ENCODE data around the gene CELF2. TPM values are rescaled to one million over a fixed set of nuclear protein-coding genes. Genes with fewer than 3 reads are reported as not detected.
A peak's percentile ranks its signal among the peaks of the same experiment; 100 is the strongest.

CELF2 gene
- 135 TPM for total RNA-seq

DNA sequence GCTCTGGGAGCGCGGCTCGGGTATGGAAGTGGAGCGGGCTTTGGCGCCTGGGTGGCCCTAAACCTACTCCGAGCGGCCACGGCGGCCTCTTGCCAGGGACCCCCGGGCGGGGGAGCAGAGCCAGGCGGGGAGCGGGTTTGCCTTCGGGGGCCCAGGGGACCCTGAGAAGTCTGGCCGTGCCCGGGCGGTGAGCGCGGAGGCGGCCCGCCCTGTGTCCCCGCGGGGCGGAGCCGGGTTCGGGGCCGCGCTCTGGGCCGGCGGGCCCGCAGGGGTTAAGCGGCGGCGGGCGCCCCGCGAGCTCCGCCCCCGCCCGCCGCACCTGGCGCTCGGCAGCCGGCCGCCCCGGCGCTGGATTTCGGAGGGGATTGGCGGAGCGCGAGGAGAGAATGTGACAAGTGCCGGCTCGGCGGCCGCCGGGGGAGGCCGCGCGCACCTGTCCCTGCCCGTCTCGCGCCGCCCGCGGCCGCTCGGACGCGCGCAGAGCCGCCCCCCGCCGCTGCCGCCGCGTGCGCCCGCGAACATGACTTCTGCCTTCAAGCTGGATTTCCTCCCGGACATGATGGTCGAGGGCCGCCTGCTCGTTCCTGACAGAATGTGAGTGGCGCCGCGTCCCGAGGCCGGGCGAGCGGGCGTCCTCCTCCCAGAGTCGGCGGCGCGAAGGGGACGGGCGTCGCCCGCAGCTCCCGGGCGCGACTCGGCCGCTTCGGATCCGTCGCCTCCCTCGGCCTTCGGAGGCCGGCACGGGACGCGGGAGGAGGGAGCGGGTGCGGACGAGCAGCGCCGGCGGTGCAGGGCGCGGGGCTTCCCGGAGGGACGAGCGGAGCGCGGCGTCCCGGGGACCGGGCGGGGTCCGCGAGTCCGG lies at the start of gene CELF2:
CELF2 (plus strand) TSS at position 303 of the 862 bp plus-strand sequence; CDS start at position 521, 218 bp downstream.
- peaks cover 4% of the 10 kb centered on the region for H3K4me1 ChIP-seq (ENCODE audit: insufficient read depth, low read length)
- H3K9me3 ChIP-seq (ENCODE audit: low read depth, low read length) = no peaks in the 10 kb centered on the region
- peaks cover 85% of the 10 kb centered on the region for H3K27me3 ChIP-seq (ENCODE audit: insufficient read depth, low read length)
- peak within 1 kb of the TSS; percentile 27 for H3K4me3 ChIP-seq (ENCODE audit: low read length)

DNA sequence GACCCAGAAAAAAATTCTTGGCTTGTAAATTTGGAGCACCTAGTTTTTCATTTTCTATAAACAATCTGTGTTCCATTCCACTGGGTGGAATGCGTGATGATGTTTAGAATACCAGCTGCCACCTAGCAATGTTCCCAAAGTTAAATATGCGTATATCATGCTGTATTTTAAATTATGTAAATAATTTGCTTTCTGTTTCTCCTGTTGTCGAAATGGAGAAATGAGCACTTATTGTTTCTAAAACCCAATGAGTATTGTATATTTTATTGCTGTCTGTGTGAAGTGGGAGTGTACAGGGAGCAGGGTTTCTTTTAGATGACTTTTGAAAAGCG lies 49.4 kb upstream of the CELF2 start:
- H3K4me3 ChIP-seq (ENCODE audit: low read length) = no peak overlapping the region
- H3K27me3 ChIP-seq (ENCODE audit: insufficient read depth, low read length) = no peaks in the 10 kb centered on the region
- H3K9me3 ChIP-seq (ENCODE audit: low read depth, low read length) = no peaks in the 10 kb centered on the region
- H3K4me1 ChIP-seq (ENCODE audit: insufficient read depth, low read length) = no peaks in the 10 kb centered on the region

- Histone ChIP-seq H3K27me3 (ENCODE audit: insufficient read depth, low read length) (no peaks in the 10 kb centered on the region), H3K4me1 (ENCODE audit: insufficient read depth, low read length) (no peaks in the 10 kb centered on the region), H3K4me3 (ENCODE audit: low read length) (no peak overlapping the region), H3K9me3 (ENCODE audit: low read depth, low read length) (no peaks in the 10 kb centered on the region)
Observed at GRCh38 chr10:10973310-10973709, 44.4 kb upstream of the CELF2 start.

DNA sequence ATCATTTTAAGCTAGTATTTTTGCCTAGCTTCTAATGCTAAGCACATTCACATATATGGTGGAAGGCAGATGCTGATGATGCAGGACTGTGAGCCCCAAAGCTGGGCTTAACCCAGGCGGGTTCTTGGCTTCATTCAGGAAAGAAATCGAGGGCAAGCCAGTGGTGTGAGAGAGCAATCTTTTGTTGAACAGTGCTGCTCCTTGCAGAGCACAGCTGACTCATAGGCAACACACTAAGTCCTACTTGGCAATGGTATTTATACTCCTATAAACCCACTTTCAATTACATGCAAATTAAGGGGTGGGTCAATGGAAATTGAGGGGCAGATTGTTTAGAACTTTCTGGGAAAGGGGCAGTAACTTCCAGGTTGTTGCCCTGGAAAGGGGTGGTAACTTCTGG lies 42.0 kb upstream of the CELF2 start:
- Histone ChIP-seq H3K4me1 (ENCODE audit: insufficient read depth, low read length) (no peaks in the 10 kb centered on the region), H3K27me3 (ENCODE audit: insufficient read depth, low read length) (no peaks in the 10 kb centered on the region), H3K4me3 (ENCODE audit: low read length) (no peak overlapping the region), H3K9me3 (ENCODE audit: low read depth, low read length) (no peaks in the 10 kb centered on the region)

- H3K27me3 ChIP-seq (ENCODE audit: insufficient read depth, low read length) = no peaks in the 10 kb centered on the region
- H3K9me3 ChIP-seq (ENCODE audit: low read depth, low read length) = no peaks in the 10 kb centered on the region
- no peak overlapping the region for H3K4me3 ChIP-seq (ENCODE audit: low read length)
- no peaks in the 10 kb centered on the region for H3K4me1 ChIP-seq (ENCODE audit: insufficient read depth, low read length)
Observed at GRCh38 chr10:10976652-10977051, 41.0 kb upstream of the CELF2 start.

- no peak overlapping the region for H3K4me3 ChIP-seq (ENCODE audit: low read length)
- H3K27me3 ChIP-seq (ENCODE audit: insufficient read depth, low read length) = no peaks in the 10 kb centered on the region
- H3K9me3 ChIP-seq (ENCODE audit: low read depth, low read length) = no peaks in the 10 kb centered on the region
Observed at GRCh38 chr10:10977226-10977956, 40.3 kb upstream of the CELF2 start.

GRCh38 chr10:10977978-10978377 lies 39.7 kb upstream of the CELF2 start:
- Histone ChIP-seq H3K4me1 (ENCODE audit: insufficient read depth, low read length) (no peaks in the 10 kb centered on the region), H3K4me3 (ENCODE audit: low read length) (no peak overlapping the region), H3K27me3 (ENCODE audit: insufficient read depth, low read length) (no peaks in the 10 kb centered on the region), H3K9me3 (ENCODE audit: low read depth, low read length) (no peaks in the 10 kb centered on the region)

More at GRCh38 chr10:10977226-10977956, 40.3 kb upstream of the CELF2 start:
- no peaks in the 10 kb centered on the region for H3K4me1 ChIP-seq (ENCODE audit: insufficient read depth, low read length)

DNA sequence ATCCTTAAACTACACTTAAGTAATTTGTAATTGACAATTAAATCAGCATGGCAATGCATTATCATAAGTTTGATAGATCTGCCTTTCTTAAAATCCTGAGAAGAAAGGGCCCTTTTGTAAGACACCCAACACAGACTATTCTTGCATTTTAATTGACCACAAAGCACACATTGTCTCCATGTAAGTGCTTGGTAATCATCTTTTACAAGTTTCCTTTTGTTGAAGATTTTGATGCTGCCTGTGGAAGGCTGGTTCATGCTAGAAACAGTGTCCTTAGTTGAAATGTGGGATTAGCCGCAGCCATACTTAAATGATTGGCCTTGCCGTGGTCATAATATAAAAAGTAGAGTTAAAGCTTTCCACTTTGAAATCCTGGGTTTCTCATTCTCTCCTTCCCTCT lies 32.3 kb upstream of the CELF2 start:
- Histone ChIP-seq H3K9me3 (ENCODE audit: low read depth, low read length) (no peaks in the 10 kb centered on the region), H3K4me1 (ENCODE audit: insufficient read depth, low read length) (no peaks in the 10 kb centered on the region), H3K4me3 (ENCODE audit: low read length) (no peak overlapping the region), H3K27me3 (ENCODE audit: insufficient read depth, low read length) (peaks cover 5% of the 10 kb centered on the region)

DNA sequence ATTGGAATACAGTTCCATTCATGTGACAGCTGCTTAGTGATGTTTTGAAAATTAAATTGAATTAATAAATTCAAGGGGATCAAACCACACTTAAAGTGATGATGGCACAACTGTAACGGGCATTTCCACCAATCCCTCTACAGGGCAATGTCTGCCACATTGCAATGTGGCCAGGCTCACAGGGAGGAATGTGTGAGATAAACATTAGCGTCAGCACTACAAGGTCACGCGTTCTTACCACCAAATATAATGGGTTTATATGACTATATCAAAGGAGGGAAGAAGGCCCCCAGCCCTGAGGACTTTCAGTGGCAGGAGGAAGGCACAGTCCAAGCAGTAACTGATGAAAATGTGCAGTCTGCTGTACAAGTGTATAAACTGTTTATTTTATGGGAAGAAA lies 31.1 kb upstream of the CELF2 start:
- Histone ChIP-seq H3K27me3 (ENCODE audit: insufficient read depth, low read length) (peaks cover 5% of the 10 kb centered on the region), H3K4me1 (ENCODE audit: insufficient read depth, low read length) (no peaks in the 10 kb centered on the region), H3K9me3 (ENCODE audit: low read depth, low read length) (no peaks in the 10 kb centered on the region), H3K4me3 (ENCODE audit: low read length) (no peak overlapping the region)

DNA sequence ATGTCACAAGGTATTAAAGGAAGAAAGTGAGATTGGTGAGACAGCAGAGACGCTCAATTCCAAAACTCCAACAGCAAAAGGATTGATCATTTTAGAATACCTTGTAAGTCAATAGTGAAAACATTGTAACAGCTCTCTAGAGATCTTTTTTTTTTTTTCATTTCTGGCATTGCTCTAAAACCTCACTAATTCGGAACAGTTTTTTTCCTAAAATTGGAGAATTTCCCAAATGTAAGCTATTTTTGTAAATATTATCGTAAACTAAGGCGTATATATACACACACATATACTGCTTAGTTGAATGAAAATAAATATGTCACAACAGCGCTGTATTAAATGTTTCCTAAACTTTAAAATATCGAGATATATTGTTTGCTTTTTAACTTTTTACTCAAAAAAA lies 30.6 kb upstream of the CELF2 start:
- Histone ChIP-seq H3K4me3 (ENCODE audit: low read length) (no peak overlapping the region), H3K4me1 (ENCODE audit: insufficient read depth, low read length) (no peaks in the 10 kb centered on the region), H3K9me3 (ENCODE audit: low read depth, low read length) (no peaks in the 10 kb centered on the region), H3K27me3 (ENCODE audit: insufficient read depth, low read length) (peaks cover 5% of the 10 kb centered on the region)

DNA sequence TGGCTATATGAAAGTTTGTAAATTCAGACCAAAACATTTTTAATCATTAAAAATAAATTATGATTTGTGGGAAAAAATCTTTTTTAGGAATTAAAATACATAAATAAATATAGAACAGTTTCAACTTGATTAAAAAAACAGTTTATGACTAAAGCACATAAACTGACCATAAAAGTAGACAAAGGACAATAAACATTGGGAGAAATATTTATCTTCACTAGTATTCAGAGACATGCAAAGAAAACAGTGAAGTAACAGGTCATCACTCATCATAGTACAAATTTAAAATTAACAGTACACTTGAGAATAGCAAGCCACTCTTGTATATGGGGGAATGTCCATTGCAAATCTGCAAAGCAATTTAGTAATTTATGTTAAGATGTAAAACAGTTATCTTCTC lies 28.0 kb upstream of the CELF2 start:
- H3K9me3 ChIP-seq (ENCODE audit: low read depth, low read length) = no peaks in the 10 kb centered on the region
- H3K27me3 ChIP-seq (ENCODE audit: insufficient read depth, low read length) = peaks cover 5% of the 10 kb centered on the region
- H3K4me3 ChIP-seq (ENCODE audit: low read length) = no peak overlapping the region
- no peaks in the 10 kb centered on the region for H3K4me1 ChIP-seq (ENCODE audit: insufficient read depth, low read length)

GRCh38 chr10:10991144-10991543 lies 26.5 kb upstream of the CELF2 start:
- Histone ChIP-seq H3K4me1 (ENCODE audit: insufficient read depth, low read length) (no peaks in the 10 kb centered on the region), H3K4me3 (ENCODE audit: low read length) (no peak overlapping the region), H3K27me3 (ENCODE audit: insufficient read depth, low read length) (peaks cover 10% of the 10 kb centered on the region), H3K9me3 (ENCODE audit: low read depth, low read length) (no peaks in the 10 kb centered on the region)

DNA sequence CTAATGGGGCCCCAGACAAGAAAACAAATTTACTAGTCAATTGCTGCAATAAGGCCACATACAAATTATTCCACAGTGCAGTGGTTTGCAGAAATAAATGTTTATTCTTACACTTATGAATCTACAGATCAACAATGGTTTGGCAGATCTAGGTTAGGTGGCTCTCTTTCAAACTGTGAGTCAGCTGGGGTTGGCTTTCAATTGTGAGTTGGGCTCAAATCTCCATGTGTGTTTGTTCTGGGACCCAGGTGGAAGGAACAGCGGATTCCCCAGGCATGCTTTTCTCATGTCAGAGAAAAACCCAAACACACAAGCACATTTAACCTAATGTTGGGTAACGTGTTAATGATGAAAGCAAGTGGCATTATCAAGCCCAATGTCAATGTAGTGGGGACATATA lies 25.6 kb upstream of the CELF2 start:
- Histone ChIP-seq H3K9me3 (ENCODE audit: low read depth, low read length) (no peaks in the 10 kb centered on the region), H3K4me3 (ENCODE audit: low read length) (no peak overlapping the region), H3K4me1 (ENCODE audit: insufficient read depth, low read length) (no peaks in the 10 kb centered on the region)

DNA sequence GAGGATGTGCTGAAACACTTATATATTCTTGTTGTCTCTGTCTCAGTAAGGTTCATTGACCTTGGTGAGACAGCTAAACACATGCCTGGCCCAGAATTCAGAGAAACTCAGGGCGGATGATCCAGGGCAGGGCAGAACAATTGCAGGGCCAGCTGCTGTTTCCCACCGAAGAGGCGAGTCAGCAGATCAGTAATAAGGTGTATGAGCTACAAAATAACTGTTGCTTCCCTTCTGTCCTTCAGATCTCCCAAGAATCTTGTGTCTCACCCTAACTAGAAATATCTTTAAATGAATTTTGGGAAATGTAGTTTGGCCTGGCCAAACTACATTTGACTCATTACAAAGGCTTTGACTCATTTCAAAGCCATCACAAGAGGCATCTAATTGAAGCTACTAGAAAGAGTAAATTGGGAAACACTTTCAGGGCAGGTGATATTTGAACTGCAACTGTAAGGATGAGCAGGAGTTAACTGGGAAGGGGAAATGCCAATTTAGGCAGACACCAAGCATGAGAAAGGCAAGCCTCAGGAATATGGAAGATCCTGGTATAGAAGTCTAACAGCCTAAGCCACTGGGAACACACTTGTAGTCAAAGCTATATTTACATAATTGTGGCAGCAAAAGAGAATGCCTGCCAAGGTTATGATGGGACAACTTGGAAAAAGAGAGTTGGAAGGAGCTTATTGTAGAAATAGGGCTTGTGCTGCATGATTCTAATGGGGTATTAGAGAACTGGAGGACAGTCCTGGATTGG lies 24.5 kb upstream of the CELF2 start:
- no peak overlapping the region for H3K4me3 ChIP-seq (ENCODE audit: low read length)
- H3K27me3 ChIP-seq (ENCODE audit: insufficient read depth, low read length) = peaks cover 8% of the 10 kb centered on the region
- H3K4me1 ChIP-seq (ENCODE audit: insufficient read depth, low read length) = no peaks in the 10 kb centered on the region
- H3K9me3 ChIP-seq (ENCODE audit: low read depth, low read length) = no peaks in the 10 kb centered on the region

More for the DNA sequence above, 25.6 kb upstream of the CELF2 start:
- H3K27me3 ChIP-seq (ENCODE audit: insufficient read depth, low read length) = peaks cover 10% of the 10 kb centered on the region

- Histone ChIP-seq H3K4me3 (ENCODE audit: low read length) (no peak overlapping the region), H3K4me1 (ENCODE audit: insufficient read depth, low read length) (no peaks in the 10 kb centered on the region), H3K9me3 (ENCODE audit: low read depth, low read length) (no peaks in the 10 kb centered on the region), H3K27me3 (ENCODE audit: insufficient read depth, low read length) (peaks cover 5% of the 10 kb centered on the region)
Observed at GRCh38 chr10:10993785-10994184, 23.9 kb upstream of the CELF2 start.

Measured in mononuclear cell (primary cell).